ENCODE results near the gene OCA2.

Gene OCA2

GRCh38 chr15:27933562-27933961 is 165.6 kb downstream of the OCA2 start:
- TF ChIP-seq CTCF (IDR thresholded peaks at IDR 0.05; ENCODE audit: low read depth, low read length) = no peak
- no peak for DNase-seq
- Histone ChIP-seq H3K4me3 (ENCODE audit: low read depth, low read length) (no peak overlapping the region), H3K36me3 (no peaks in the 10 kb centered on the region), H3K27ac (no peak overlapping the region), H3K9me3 (ENCODE audit: severe bottlenecking) (no peaks in the 10 kb centered on the region), H3K27me3 (ENCODE audit: insufficient read depth, low read depth, severe bottlenecking) (no peaks in the 10 kb centered on the region)

- no peak for TF ChIP-seq CTCF (IDR thresholded peaks at IDR 0.05; ENCODE audit: low read depth, low read length)
- DNase-seq = no peak
Measured at GRCh38 chr15:27932600-27932999, 166.5 kb downstream of the OCA2 start.

GRCh38 chr15:27928386-27928785 is 170.7 kb downstream of the OCA2 start:
- no peaks in the 10 kb centered on the region for H3K27me3 ChIP-seq (ENCODE audit: insufficient read depth, low read depth, severe bottlenecking)
- no peak overlapping the region for H3K27ac ChIP-seq
- no peak for DNase-seq
- no peaks in the 10 kb centered on the region for H3K9me3 ChIP-seq (ENCODE audit: severe bottlenecking)
- no peak overlapping the region for H3K4me3 ChIP-seq (ENCODE audit: low read depth, low read length)
- TF ChIP-seq CTCF (IDR thresholded peaks at IDR 0.05; ENCODE audit: low read depth, low read length) = no peak
- no peaks in the 10 kb centered on the region for H3K36me3 ChIP-seq

More at GRCh38 chr15:27932600-27932999, 166.5 kb downstream of the OCA2 start:
- no peak overlapping the region for H3K4me3 ChIP-seq (ENCODE audit: low read depth, low read length)
- no peak overlapping the region for H3K27ac ChIP-seq
- no peaks in the 10 kb centered on the region for H3K36me3 ChIP-seq
- H3K9me3 ChIP-seq (ENCODE audit: severe bottlenecking) = no peaks in the 10 kb centered on the region
- no peaks in the 10 kb centered on the region for H3K27me3 ChIP-seq (ENCODE audit: insufficient read depth, low read depth, severe bottlenecking)

GRCh38 chr15:27912283-27912682 is 186.8 kb downstream of the OCA2 start:
- Histone ChIP-seq H3K36me3 (no peaks in the 10 kb centered on the region), H3K4me3 (ENCODE audit: low read depth, low read length) (no peak overlapping the region), H3K27me3 (ENCODE audit: insufficient read depth, low read depth, severe bottlenecking) (no peaks in the 10 kb centered on the region), H3K27ac (no peak overlapping the region), H3K9me3 (ENCODE audit: severe bottlenecking) (no peaks in the 10 kb centered on the region)
- DNase-seq = no peak
- TF ChIP-seq CTCF (IDR thresholded peaks at IDR 0.05; ENCODE audit: low read depth, low read length) = no peak

GRCh38 chr15:27906802-27907201 is 192.3 kb downstream of the OCA2 start:
- no peaks in the 10 kb centered on the region for H3K9me3 ChIP-seq (ENCODE audit: severe bottlenecking)
- no peak for TF ChIP-seq CTCF (IDR thresholded peaks at IDR 0.05; ENCODE audit: low read depth, low read length)
- H3K27me3 ChIP-seq (ENCODE audit: insufficient read depth, low read depth, severe bottlenecking) = no peaks in the 10 kb centered on the region
- H3K27ac ChIP-seq = no peak overlapping the region
- no peak for DNase-seq
- H3K36me3 ChIP-seq = no peaks in the 10 kb centered on the region
- no peak overlapping the region for H3K4me3 ChIP-seq (ENCODE audit: low read depth, low read length)

GRCh38 chr15:27903405-27903804 is 195.7 kb downstream of the OCA2 start:
- H3K4me3 ChIP-seq (ENCODE audit: low read depth, low read length) = no peak overlapping the region
- no peaks in the 10 kb centered on the region for H3K9me3 ChIP-seq (ENCODE audit: severe bottlenecking)
- TF ChIP-seq CTCF (IDR thresholded peaks at IDR 0.05; ENCODE audit: low read depth, low read length) = no peak
- H3K27ac ChIP-seq = no peak overlapping the region
- H3K27me3 ChIP-seq (ENCODE audit: insufficient read depth, low read depth, severe bottlenecking) = no peaks in the 10 kb centered on the region
- no peak for DNase-seq
- no peaks in the 10 kb centered on the region for H3K36me3 ChIP-seq
